HS-27A (cell line): ENCODE data around the gene SPOCK1.
"Not testable (repeated sequence)": the region's sequence is repeated elsewhere in the genome, so short reads cannot be mapped to it uniquely, and the experiment has no call there.

Experiments used
- DNase-seq: peaks from one replicate; pipeline ENCODE4 v3.0.0-alpha.2; 2012; ENCODE audit warnings: low read depth, missing footprints

Gene SPOCK1

GRCh38 chr5:137498736-137499505 is at the start of gene SPOCK1:
TSS of gene SPOCK1 (minus strand) at chr5:137499326.
- no peak for DNase-seq

GRCh38 chr5:137545956-137546355 is 46.8 kb upstream of the SPOCK1 start:
- no peak for DNase-seq

- DNase-seq = not testable (repeated sequence)
Observed at GRCh38 chr5:137535449-137535848, 36.3 kb upstream of the SPOCK1 start.

- no peak for DNase-seq
Observed at GRCh38 chr5:137533963-137534362, 34.8 kb upstream of the SPOCK1 start.

GRCh38 chr5:137531266-137531665 is 32.1 kb upstream of the SPOCK1 start:
- no peak for DNase-seq

GRCh38 chr5:137521246-137521645 is 22.1 kb upstream of the SPOCK1 start:
- DNase-seq = no peak

GRCh38 chr5:137516961-137517360 is 17.8 kb upstream of the SPOCK1 start:
- no peak for DNase-seq

GRCh38 chr5:137516251-137516797 is 17.2 kb upstream of the SPOCK1 start:
- DNase-seq = no peak

- DNase-seq = no peak
Observed at GRCh38 chr5:137515238-137515637, 16.1 kb upstream of the SPOCK1 start.

- DNase-seq = no peak
Observed at GRCh38 chr5:137510671-137511070, 11.5 kb upstream of the SPOCK1 start.

GRCh38 chr5:137507150-137507549 is 8.0 kb upstream of the SPOCK1 start:
- DNase-seq = no peak

GRCh38 chr5:137506296-137506695 is 7.2 kb upstream of the SPOCK1 start:
- DNase-seq = no peak

GRCh38 chr5:137504916-137505315 is 5.8 kb upstream of the SPOCK1 start:
- DNase-seq = no peak

GRCh38 chr5:137503456-137503855 is 4.3 kb upstream of the SPOCK1 start:
- no peak for DNase-seq

GRCh38 chr5:137502632-137503031 is 3.5 kb upstream of the SPOCK1 start:
- DNase-seq = no peak

- no peak for DNase-seq
Observed at GRCh38 chr5:137501846-137502406, 2.8 kb upstream of the SPOCK1 start.

- no peak for DNase-seq
Observed at GRCh38 chr5:137501226-137501625, 2.1 kb upstream of the SPOCK1 start.

- DNase-seq = no peak
Observed at GRCh38 chr5:137500615-137501225, 1.6 kb upstream of the SPOCK1 start.

- DNase-seq = not testable (repeated sequence)
Observed at GRCh38 chr5:137499506-137499847, 351 bp upstream of the SPOCK1 start.

GRCh38 chr5:137498301-137498735 is 808 bp downstream of the SPOCK1 start:
- DNase-seq = no peak

GRCh38 chr5:137497396-137498290 is 1.5 kb downstream of the SPOCK1 start:
- no peak for DNase-seq

GRCh38 chr5:137496919-137497318 is 2.2 kb downstream of the SPOCK1 start:
- no peak for DNase-seq
